GM12891 (cell line): ENCODE measurements around the gene DIS3L. TPM values are rescaled to one million over a fixed set of nuclear protein-coding genes. Genes with fewer than 3 reads are reported as not detected.
"Not testable (repeated sequence)": the region's sequence is repeated elsewhere in the genome, so short reads cannot be mapped to it uniquely, and the experiment has no call there.

ENCODE experiments used
- DNase-seq: peaks from one replicate; pipeline ENCODE4 v3.0.0; 2011; ENCODE audit warnings: low spot score; ENCODE audit not compliant: insufficient read length
- FAIRE-seq: peaks from 2 replicates; lab custom pipeline; 2011; peaks lifted over from hg19 to GRCh38; lab: Jason Lieb, UNC
- PAX5 ChIP-seq: IDR thresholded peaks from 2 replicates; pipeline ENCODE4 v1.6.1; 2011; ENCODE audit warnings: low read length, moderate library complexity, mild to moderate bottlenecking; ENCODE audit not compliant: insufficient read depth, severe bottlenecking
- POLR2A ChIP-seq: IDR thresholded peaks from 2 replicates; pipeline ENCODE4 v1.6.1; 2011; ENCODE audit warnings: low read depth, low read length, control low read depth
- POLR2AphosphoS5 ChIP-seq: IDR thresholded peaks from 2 replicates; pipeline ENCODE4 v1.6.1; 2011; ENCODE audit warnings: low read depth, low read length, control low read depth
- POU2F2 ChIP-seq: IDR thresholded peaks from 2 replicates; pipeline ENCODE4 v1.6.1; 2011; ENCODE audit warnings: low read depth, mild to moderate bottlenecking, control low read depth, low read length, moderate library complexity
- SPI1 ChIP-seq: IDR thresholded peaks from 2 replicates; pipeline ENCODE4 v1.6.1; 2011; ENCODE audit warnings: low read depth, low read length, control low read depth
- TAF1 ChIP-seq: IDR thresholded peaks from 2 replicates; pipeline ENCODE4 v1.6.1; 2011; ENCODE audit warnings: low read depth, low read length, control low read depth
- polyA plus RNA-seq: library from polyadenylated mRNA; unstranded; fragments of >200 nt; gene quantifications from one replicate; pipeline ENCODE4 v1.2.1, GENCODE V29; 2012; ENCODE audit warnings: low read depth, missing spikeins, inconsistent platforms; ENCODE audit not compliant: missing spikeins

The DIS3L gene
- 8.9 TPM for polyA plus RNA-seq

- DNase-seq, result peak; percentile 68
- peak; percentile 75 for FAIRE-seq
- TF ChIP-seq POLR2AphosphoS5, result no peak; the same call in 1 of the 2 replicates
- TF ChIP-seq POU2F2, result no peak
- TF ChIP-seq POLR2A, result peak; percentile 51; the same call in 1 of the 2 replicates
- TF ChIP-seq SPI1, result no peak
- TF ChIP-seq TAF1, result peak; percentile 21; the same call in 1 of the 2 replicates
- TF ChIP-seq PAX5, result no peak
Measured at GRCh38 chr15:66293419-66294156, at the start of gene DIS3L. DIS3L (plus strand) TSS chr15:66293568; CDS start chr15:66293597, 29 bp downstream.

- not testable (repeated sequence) for DNase-seq, FAIRE-seq
Measured at GRCh38 chr15:66245832-66246231, 47.5 kb upstream of the DIS3L start.

GRCh38 chr15:66246937-66247336 is 46.4 kb upstream of the DIS3L start:
- DNase-seq (no peak), FAIRE-seq (no peak)
- TF ChIP-seq POU2F2 (no peak), POLR2AphosphoS5 (no peak), PAX5 (no peak), POLR2A (no peak), TAF1 (no peak), SPI1 (no peak)

- DNase-seq (no peak), FAIRE-seq (no peak)
- TF ChIP-seq TAF1 (no peak), POLR2AphosphoS5 (no peak), POU2F2 (no peak), PAX5 (no peak), SPI1 (no peak), POLR2A (no peak)
Measured at GRCh38 chr15:66249605-66250174, 43.7 kb upstream of the DIS3L start.

- TF ChIP-seq PAX5 (no peak), SPI1 (no peak), POU2F2 (no peak)
- FAIRE-seq (no peak), DNase-seq (no peak)
Measured at GRCh38 chr15:66251065-66251789, 42.1 kb upstream of the DIS3L start.

GRCh38 chr15:66251790-66252684 is 41.3 kb upstream of the DIS3L start:
- peak; percentile 75 for DNase-seq
- peak; percentile 70 for FAIRE-seq
- TF ChIP-seq PAX5 (no peak), POLR2AphosphoS5 (no peak), POLR2A (no peak), SPI1 (peak; percentile 64)

- DNase-seq (peak; percentile 64), FAIRE-seq (peak; percentile 82)
- TF ChIP-seq POLR2A, result no peak
Measured at GRCh38 chr15:66252685-66253417, 40.5 kb upstream of the DIS3L start.

- FAIRE-seq (no peak), DNase-seq (no peak)
- TF ChIP-seq POU2F2 (no peak), SPI1 (no peak), TAF1 (no peak), POLR2A (no peak), POLR2AphosphoS5 (no peak), PAX5 (no peak)
Measured at GRCh38 chr15:66253418-66254088, 39.8 kb upstream of the DIS3L start, which contains the start of gene MEGF11. MEGF11 (minus strand) TSS chr15:66253750; CDS start chr15:66128403, 125,347 bp downstream.
